Effector memory CD8-positive, alpha-beta T cell (primary cell): ENCODE results near the gene BMP7.

Experiments
- ATAC-seq: fragments of 150-1000 bp; cut with Tn5 transposase; replicated peaks from 2 replicates; pipeline ENCODE4 v1.10.0; 2021; ENCODE audit warnings: mild to moderate bottlenecking, moderate library complexity
- DNase-seq, 3 experiments: peaks; one replicate each; pipeline ENCODE4 v3.0.0; 2021
- H3K27ac Mint-ChIP-seq, 2 donors: one replicate each; pipeline ENCODE4 v1.8.0; 2022; ENCODE audit warnings: mild to moderate bottlenecking in 2 of 2, mixed read lengths in 2 of 2, moderate library complexity in 2 of 2
- H3K27me3 Mint-ChIP-seq, 2 donors: one replicate each; pipeline ENCODE4 v1.8.0; 2022; ENCODE audit warnings: mixed read lengths in 2 of 2
- H3K36me3 Mint-ChIP-seq: one replicate; pipeline ENCODE4 v1.8.0; 2022; ENCODE audit warnings: mild to moderate bottlenecking, moderate library complexity, mixed read lengths; ENCODE audit not compliant: insufficient read depth
- H3K4me1 Mint-ChIP-seq, 2 donors: one replicate each; pipeline ENCODE4 v1.8.0; 2022; ENCODE audit warnings: low read depth in 2 of 2, mixed read lengths in 2 of 2
- H3K4me3 Mint-ChIP-seq, 2 donors: one replicate each; pipeline ENCODE4 v1.8.0; 2022; ENCODE audit warnings: mild to moderate bottlenecking in 2 of 2, mixed read lengths in 2 of 2, moderate library complexity in 2 of 2
- H3K9me3 Mint-ChIP-seq, 2 donors: one replicate each; pipeline ENCODE4 v1.8.0; 2022; ENCODE audit warnings: mixed read lengths in 2 of 2
- total RNA-seq, 9 experiments: gene quantifications; one replicate each; lab custom pipeline; 2026; lab: John Stamatoyannopoulos, UW

The BMP7 gene
- 0 to 1.3 (median 0.06) reads per million in 9 experiments for total RNA-seq

- no peak for ATAC-seq
- peak within 1 kb of the TSS; percentile 1 to 32 for H3K4me3 Mint-ChIP-seq
Observed at GRCh38 chr20:57266291-57267157, at the start of gene BMP7. BMP7 (minus strand) TSS chr20:57266641; CDS start chr20:57266122, 519 bp downstream.

GRCh38 chr20:57315976-57316480, 49.6 kb upstream of the BMP7 start:
- ATAC-seq (no peak), DNase-seq (no peak)
- Mint-ChIP-seq H3K4me1 (peaks cover 2 to 4% of the 10 kb centered on the region in 2 donors), H3K36me3 (no peaks in the 10 kb centered on the region), H3K27me3 (peaks cover 36 to 48% of the 10 kb centered on the region in 2 donors), H3K9me3 (no peaks in the 10 kb centered on the region), H3K4me3 (no peak overlapping the region), H3K27ac (no peak overlapping the region)

More at GRCh38 chr20:57266291-57267157, at the start of gene BMP7:
- DNase-seq, result no peak
- no peak within 1 kb of the TSS for H3K27ac Mint-ChIP-seq
- H3K9me3 Mint-ChIP-seq, result no peaks in the 10 kb centered on the region
- peaks cover 4 to 7% of the 10 kb centered on the region in 2 donors for H3K4me1 Mint-ChIP-seq
- peaks cover 3% of the 10 kb centered on the region for H3K36me3 Mint-ChIP-seq
- peaks cover 67 to 92% of the 10 kb centered on the region in 2 donors for H3K27me3 Mint-ChIP-seq

- no peak for ATAC-seq
- Mint-ChIP-seq H3K4me1 (peaks cover 2 to 4% of the 10 kb centered on the region in 2 donors), H3K9me3 (no peaks in the 10 kb centered on the region), H3K4me3 (no peak overlapping the region), H3K27me3 (peaks cover 33 to 44% of the 10 kb centered on the region in 2 donors), H3K27ac (no peak overlapping the region), H3K36me3 (no peaks in the 10 kb centered on the region)
- no peak for DNase-seq
Observed at GRCh38 chr20:57315083-57315975, 48.9 kb upstream of the BMP7 start.

- no peak overlapping the region for H3K4me3 Mint-ChIP-seq
- peaks cover 2 to 4% of the 10 kb centered on the region in 2 donors for H3K4me1 Mint-ChIP-seq
- H3K27me3 Mint-ChIP-seq, result peaks cover 31% of the 10 kb centered on the region in 2 donors
- H3K9me3 Mint-ChIP-seq, result no peaks in the 10 kb centered on the region
- ATAC-seq, result no peak
- no peak for DNase-seq
- H3K36me3 Mint-ChIP-seq, result no peaks in the 10 kb centered on the region
- H3K27ac Mint-ChIP-seq, result no peak overlapping the region
Observed at GRCh38 chr20:57313951-57314350, 47.5 kb upstream of the BMP7 start.

- DNase-seq, result no peak
- ATAC-seq, result no peak
- Mint-ChIP-seq H3K36me3 (no peaks in the 10 kb centered on the region), H3K27ac (no peak overlapping the region), H3K4me3 (no peak overlapping the region), H3K27me3 (peaks cover 24 to 29% of the 10 kb centered on the region in 2 donors), H3K9me3 (no peaks in the 10 kb centered on the region), H3K4me1 (peaks cover 0 to 2% of the 10 kb centered on the region in 2 donors)
Observed at GRCh38 chr20:57313230-57313629, 46.8 kb upstream of the BMP7 start.

GRCh38 chr20:57312138-57312537, 45.7 kb upstream of the BMP7 start:
- no peaks in the 10 kb centered on the region for H3K9me3 Mint-ChIP-seq
- H3K36me3 Mint-ChIP-seq, result no peaks in the 10 kb centered on the region
- H3K4me1 Mint-ChIP-seq, result no peaks in the 10 kb centered on the region
- no peak overlapping the region for H3K27ac Mint-ChIP-seq
- DNase-seq (no peak), ATAC-seq (no peak)
- no peak overlapping the region for H3K4me3 Mint-ChIP-seq
- peaks cover 13 to 38% of the 10 kb centered on the region in 2 donors for H3K27me3 Mint-ChIP-seq

GRCh38 chr20:57310821-57311514, 44.5 kb upstream of the BMP7 start:
- H3K4me1 Mint-ChIP-seq, result no peaks in the 10 kb centered on the region
- no peak overlapping the region for H3K4me3 Mint-ChIP-seq
- no peaks in the 10 kb centered on the region for H3K9me3 Mint-ChIP-seq
- ATAC-seq (no peak), DNase-seq (no peak)
- no peak overlapping the region for H3K27ac Mint-ChIP-seq
- H3K27me3 Mint-ChIP-seq, result peaks cover 15 to 46% of the 10 kb centered on the region in 2 donors
- no peaks in the 10 kb centered on the region for H3K36me3 Mint-ChIP-seq

- ATAC-seq (no peak), DNase-seq (no peak)
- no peaks in the 10 kb centered on the region for H3K4me1 Mint-ChIP-seq
- H3K36me3 Mint-ChIP-seq, result no peaks in the 10 kb centered on the region
- H3K27ac Mint-ChIP-seq, result no peak overlapping the region
- H3K27me3 Mint-ChIP-seq, result peaks cover 20 to 50% of the 10 kb centered on the region in 2 donors
- H3K9me3 Mint-ChIP-seq, result no peaks in the 10 kb centered on the region
- H3K4me3 Mint-ChIP-seq, result no peak overlapping the region
Observed at GRCh38 chr20:57309544-57310115, 43.2 kb upstream of the BMP7 start.

GRCh38 chr20:57308451-57309271, 42.2 kb upstream of the BMP7 start:
- DNase-seq (no peak), ATAC-seq (no peak)
- no peak overlapping the region for H3K27ac Mint-ChIP-seq
- no peaks in the 10 kb centered on the region for H3K36me3 Mint-ChIP-seq
- H3K4me3 Mint-ChIP-seq, result no peak overlapping the region
- no peaks in the 10 kb centered on the region for H3K9me3 Mint-ChIP-seq
- peaks cover 29 to 52% of the 10 kb centered on the region in 2 donors for H3K27me3 Mint-ChIP-seq
- no peaks in the 10 kb centered on the region for H3K4me1 Mint-ChIP-seq

- Mint-ChIP-seq H3K27ac (no peak overlapping the region), H3K27me3 (peaks cover 46 to 63% of the 10 kb centered on the region in 2 donors), H3K4me1 (no peaks in the 10 kb centered on the region), H3K4me3 (no peak overlapping the region), H3K9me3 (no peaks in the 10 kb centered on the region), H3K36me3 (no peaks in the 10 kb centered on the region)
- no peak for ATAC-seq
- DNase-seq, result no peak
Observed at GRCh38 chr20:57306747-57307146, 40.3 kb upstream of the BMP7 start.

- DNase-seq (no peak), ATAC-seq (no peak)
- Mint-ChIP-seq H3K27ac (no peak overlapping the region), H3K4me3 (no peak overlapping the region), H3K36me3 (no peaks in the 10 kb centered on the region), H3K4me1 (no peaks in the 10 kb centered on the region), H3K27me3 (peaks cover 46 to 53% of the 10 kb centered on the region in 2 donors), H3K9me3 (no peaks in the 10 kb centered on the region)
Observed at GRCh38 chr20:57301026-57301425, 34.6 kb upstream of the BMP7 start.

- H3K4me3 Mint-ChIP-seq, result no peak overlapping the region
- H3K9me3 Mint-ChIP-seq, result no peaks in the 10 kb centered on the region
- no peak for ATAC-seq
- no peak for DNase-seq
- H3K27me3 Mint-ChIP-seq, result peaks cover 33 to 47% of the 10 kb centered on the region in 2 donors
- H3K36me3 Mint-ChIP-seq, result no peaks in the 10 kb centered on the region
- H3K4me1 Mint-ChIP-seq, result no peaks in the 10 kb centered on the region
- no peak overlapping the region for H3K27ac Mint-ChIP-seq
Observed at GRCh38 chr20:57298457-57298856, 32.0 kb upstream of the BMP7 start.
